DOHH2 (cell line): ENCODE measurements around the gene CPOX.
"Not testable (repeated sequence)": the region's sequence is repeated elsewhere in the genome, so short reads cannot be mapped to it uniquely, and the experiment has no call there.

Source experiments
- CTCF ChIP-seq: fragments of 200-600 bp; sonication (generic); IDR thresholded peaks from one replicate; pipeline ENCODE4 v1.5.1; 2014; ENCODE audit warnings: antibody characterized with exemption, mild to moderate bottlenecking, low read depth, low read length; ENCODE audit not compliant: poor library complexity, severe bottlenecking
- EZH2phosphoT487 ChIP-seq: fragments of 200-600 bp; sonication (generic); IDR thresholded peaks from 2 replicates; pipeline ENCODE4 v1.6.1; 2017; ENCODE audit warnings: borderline replicate concordance, mild to moderate bottlenecking, antibody characterized with exemption, low read length, moderate library complexity, mixed read lengths

- TF ChIP-seq EZH2phosphoT487, CTCF: not testable (repeated sequence)
These were observed 33.6 kb downstream of the CPOX start for GRCh38 chr3:98559769-98560168.
